Activated CD4-positive, alpha-beta T cell treated with anti-CD3 and anti-CD28 coated beads, Interleukin-2, amount 50 U/mL, for 4 hours (primary cell): Measurements from ENCODE around the gene B4GALNT2.
A peak's percentile ranks its signal among the peaks of the same experiment; 100 is the strongest.
"Not testable (repeated sequence)": the region's sequence is repeated elsewhere in the genome, so short reads cannot be mapped to it uniquely, and the experiment has no call there.

ENCODE experiments used
- DNase-seq, 2 experiments: peaks; one replicate each; pipeline ENCODE4 v3.0.0-alpha.2; 2020

Gene B4GALNT2

DNA sequence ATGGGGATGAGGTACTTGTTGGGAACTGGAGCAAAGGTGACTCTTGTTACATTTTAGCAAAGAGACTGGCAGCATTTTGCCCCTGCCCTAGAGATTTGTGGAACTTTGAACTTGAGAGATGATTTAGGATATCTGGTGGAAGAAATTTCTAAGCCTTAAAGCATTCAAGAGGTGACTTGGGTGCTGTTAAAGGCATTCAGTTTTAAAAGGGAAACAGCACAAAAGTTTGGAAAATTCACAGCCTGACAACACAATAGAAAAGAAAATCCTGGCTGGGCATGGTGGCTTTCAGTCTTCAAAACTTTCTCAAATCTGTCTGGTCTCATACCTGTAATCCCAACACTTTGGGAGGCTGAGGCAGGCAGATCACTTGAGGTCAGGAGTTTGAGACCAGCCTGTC lies 52.0 kb downstream of the B4GALNT2 start:
- DNase-seq = not testable (repeated sequence)

DNA sequence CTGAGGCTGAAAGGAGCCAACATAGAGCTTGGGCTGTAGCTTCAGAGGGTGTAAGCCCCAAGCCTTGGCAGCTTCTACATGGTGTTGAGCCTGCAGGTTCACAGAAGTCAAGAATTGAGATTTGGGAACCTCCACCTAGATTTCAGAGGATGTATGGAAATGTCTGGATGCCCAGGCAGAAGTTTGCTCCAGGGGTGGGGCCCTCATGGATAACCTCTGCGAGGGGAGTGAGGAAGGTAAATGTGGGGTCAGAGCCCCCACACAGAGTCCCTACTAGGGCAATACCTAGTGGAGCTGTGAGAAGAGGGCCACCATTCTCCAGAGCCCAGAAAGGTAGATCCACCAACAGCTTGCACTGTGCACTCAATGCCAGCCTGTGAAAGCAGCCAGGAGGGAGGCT lies 52.8 kb downstream of the B4GALNT2 start:
- DNase-seq = not testable (repeated sequence)

DNA sequence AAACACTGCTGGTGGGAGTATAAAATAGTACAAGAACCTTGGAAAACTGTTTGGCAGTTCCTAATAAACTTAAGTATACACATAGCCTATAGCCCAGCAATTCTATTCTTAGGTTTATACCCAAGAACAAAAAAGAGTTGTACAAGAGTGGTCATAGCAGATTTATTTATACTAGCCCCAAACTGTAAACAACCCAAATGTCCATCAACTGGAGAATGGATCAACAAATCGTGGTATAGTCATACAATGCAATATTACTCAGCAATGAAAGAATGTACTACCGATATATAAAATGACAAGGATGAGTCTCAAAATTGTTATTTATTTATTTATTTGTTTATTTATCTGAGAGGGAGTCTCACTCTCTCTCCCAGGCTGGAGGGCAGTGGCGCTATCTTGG lies 54.7 kb downstream of the B4GALNT2 start:
- no peak for DNase-seq

- no peak for DNase-seq
These were observed 58.4 kb downstream of the B4GALNT2 start for GRCh38 chr17:49190932-49191331.

- DNase-seq = no peak
These were observed 58.9 kb downstream of the B4GALNT2 start for GRCh38 chr17:49191409-49191916.

GRCh38 chr17:49191917-49192741 lies 59.6 kb downstream of the B4GALNT2 start:
- peak; percentile 90 to 95 for DNase-seq

DNA sequence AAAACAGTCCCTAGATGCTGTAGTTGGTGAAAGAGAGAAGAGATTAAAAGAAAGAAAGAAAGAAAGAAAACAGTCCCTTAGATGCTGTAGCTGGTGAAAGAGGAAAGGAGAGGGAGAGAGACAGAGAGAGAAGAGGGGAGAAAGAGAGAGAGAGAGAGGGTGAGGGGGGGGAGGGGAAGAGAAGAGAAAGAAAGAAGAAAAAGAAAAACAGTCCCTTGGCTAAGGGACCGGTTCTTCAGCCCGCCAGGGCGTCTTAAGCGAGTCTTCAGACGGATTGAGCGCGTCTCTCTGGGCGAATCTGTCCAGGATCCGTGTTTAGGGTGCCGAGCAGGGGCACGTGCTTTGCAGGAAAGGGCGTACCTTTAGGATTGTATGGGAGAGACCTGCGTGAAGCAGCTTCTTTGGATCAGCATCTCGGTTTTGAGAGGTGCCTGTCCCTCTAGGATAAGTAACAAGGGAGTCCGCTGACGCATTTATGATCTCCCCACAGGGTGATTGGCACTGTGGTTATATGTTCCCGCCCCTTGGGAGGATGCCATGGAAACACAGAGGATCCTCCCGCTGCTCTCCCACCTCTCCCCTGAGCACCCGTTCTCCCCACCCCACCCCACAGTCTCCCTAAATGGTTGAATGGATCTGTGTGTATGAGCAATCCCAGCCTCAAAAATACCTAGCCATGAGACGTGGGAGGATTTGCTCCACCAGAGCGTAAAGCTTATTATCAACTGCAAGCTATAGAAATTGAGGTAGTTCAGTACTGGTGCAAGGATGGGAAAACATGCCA lies 61.1 kb downstream of the B4GALNT2 start:
- no peak for DNase-seq

DNA sequence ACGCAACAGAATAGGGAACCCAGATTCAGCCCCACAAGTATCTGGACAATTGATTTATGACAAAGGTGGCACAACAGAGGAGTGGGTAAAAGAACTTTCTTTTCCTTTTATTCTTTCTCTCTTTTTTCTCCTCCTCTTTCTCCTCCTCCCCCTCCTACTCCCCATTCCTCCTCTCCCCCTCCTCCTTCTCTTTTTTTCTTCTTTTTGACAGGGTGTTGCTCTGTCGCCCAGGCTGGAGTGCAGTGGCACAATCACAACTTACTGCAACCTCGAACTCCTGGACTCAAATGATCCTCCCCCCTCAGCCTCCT lies 61.7 kb downstream of the B4GALNT2 start:
- DNase-seq = no peak

DNA sequence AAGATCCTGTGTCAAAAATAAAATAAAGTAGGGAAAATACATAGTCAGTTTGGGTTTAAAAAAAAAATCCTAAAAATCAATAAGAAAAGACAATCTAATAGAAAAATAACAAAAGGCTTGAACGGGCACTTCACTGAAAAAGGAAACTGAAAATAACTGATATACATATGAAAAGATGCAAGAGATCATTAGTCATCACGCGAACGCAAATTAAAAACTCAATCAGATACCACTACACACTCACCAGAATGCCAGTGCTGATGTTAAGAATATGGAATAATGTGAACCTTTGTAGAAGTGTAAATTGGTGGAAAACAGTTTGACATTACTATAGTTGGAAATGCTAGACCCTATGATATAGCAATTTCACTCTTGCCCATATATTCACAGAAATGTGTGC lies 63.2 kb downstream of the B4GALNT2 start:
- DNase-seq = no peak

DNA sequence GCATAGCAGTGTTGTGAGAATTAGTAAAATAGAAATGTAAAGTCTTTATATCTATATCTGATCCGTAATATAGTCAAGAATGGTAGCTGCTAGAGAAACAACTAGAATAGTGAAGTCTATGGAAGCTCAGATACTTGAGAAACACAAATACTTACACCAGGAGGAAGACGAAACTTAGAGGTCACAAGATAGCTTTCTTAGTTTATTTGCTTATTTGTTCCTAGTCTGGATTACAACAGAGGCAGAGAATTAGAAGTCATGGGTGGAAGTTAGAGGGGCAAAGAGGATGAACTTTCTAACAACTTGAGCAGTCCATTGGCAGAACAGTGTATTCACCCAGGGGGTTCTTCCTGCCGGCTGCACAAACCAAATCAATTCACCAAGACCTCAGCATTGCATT lies 64.0 kb downstream of the B4GALNT2 start:
- DNase-seq = no peak

GRCh38 chr17:49197346-49197998 lies 64.9 kb downstream of the B4GALNT2 start:
- DNase-seq = no peak

GRCh38 chr17:49198211-49198610 lies 65.6 kb downstream of the B4GALNT2 start:
- no peak for DNase-seq

GRCh38 chr17:49200423-49201083 lies 68.0 kb downstream of the B4GALNT2 start:
- no peak for DNase-seq

DNA sequence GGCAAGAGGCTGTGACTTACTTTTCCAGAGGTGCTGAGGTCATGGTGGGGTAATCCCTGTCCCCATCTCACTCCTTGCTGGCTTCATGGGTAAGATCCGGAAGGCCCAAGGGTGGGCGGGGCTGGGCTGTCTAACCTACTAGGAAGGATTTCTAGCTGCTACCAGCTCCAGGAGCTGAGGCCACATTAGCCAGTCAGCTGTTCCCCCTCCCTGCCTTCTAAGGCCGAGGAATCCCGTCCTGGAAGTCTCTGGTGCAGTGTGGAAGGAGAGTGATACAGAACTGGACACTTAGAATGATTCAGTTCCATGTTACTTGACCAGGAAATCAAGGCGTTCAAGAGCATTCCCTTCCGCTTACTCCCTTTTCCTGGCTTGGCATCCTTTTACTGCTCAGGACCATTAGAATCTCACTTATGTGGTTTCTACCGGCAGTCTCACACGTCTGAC lies 68.9 kb downstream of the B4GALNT2 start:
- DNase-seq = no peak

DNA sequence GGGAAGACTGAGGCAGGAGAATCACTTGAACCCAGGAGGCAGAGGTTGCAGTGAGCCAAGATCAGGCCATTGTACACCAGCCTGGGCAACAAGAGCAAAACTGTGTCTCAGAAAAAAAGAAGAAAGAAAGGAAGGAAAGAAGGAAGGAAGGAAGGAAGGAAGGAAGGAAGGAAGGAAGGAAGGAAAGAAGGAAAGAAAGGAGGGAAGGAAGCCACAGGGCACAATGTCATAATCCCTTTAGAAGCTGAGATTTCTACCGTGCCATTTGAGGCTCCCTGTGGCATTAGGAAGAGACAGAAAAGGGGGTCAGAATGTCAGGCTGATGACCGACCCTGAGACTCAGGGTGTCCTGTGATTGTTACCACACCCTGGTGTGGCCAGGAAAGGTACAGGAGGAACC lies 71.2 kb downstream of the B4GALNT2 start:
- DNase-seq = no peak

- no peak for DNase-seq
These were observed 71.9 kb downstream of the B4GALNT2 start for GRCh38 chr17:49204516-49204915.

DNA sequence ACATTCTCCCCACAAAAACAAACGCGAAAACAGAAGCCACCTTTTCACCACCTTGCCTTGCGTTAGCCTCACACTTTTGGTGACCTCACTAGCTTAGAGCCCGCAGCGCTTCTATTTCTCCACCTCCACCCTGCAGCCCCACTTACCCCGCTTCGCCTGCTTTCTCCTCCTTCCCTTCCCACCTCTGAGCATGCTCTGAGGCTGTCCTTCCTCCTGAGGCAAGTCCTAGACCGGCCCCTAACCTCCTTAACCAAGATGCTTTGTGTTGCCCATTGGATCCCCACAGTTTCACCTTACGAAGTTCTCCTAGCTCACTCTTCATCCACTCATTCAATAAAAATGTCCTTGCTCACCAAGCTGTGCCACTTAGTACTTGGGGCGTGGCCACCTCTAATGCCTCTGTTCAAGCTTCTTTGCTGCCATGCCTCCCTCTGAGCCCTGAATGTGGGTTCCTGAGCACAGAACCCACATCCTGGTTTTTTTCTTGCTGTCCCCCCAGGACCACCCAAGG lies 76.5 kb downstream of the B4GALNT2 start:
- DNase-seq = no peak

DNA sequence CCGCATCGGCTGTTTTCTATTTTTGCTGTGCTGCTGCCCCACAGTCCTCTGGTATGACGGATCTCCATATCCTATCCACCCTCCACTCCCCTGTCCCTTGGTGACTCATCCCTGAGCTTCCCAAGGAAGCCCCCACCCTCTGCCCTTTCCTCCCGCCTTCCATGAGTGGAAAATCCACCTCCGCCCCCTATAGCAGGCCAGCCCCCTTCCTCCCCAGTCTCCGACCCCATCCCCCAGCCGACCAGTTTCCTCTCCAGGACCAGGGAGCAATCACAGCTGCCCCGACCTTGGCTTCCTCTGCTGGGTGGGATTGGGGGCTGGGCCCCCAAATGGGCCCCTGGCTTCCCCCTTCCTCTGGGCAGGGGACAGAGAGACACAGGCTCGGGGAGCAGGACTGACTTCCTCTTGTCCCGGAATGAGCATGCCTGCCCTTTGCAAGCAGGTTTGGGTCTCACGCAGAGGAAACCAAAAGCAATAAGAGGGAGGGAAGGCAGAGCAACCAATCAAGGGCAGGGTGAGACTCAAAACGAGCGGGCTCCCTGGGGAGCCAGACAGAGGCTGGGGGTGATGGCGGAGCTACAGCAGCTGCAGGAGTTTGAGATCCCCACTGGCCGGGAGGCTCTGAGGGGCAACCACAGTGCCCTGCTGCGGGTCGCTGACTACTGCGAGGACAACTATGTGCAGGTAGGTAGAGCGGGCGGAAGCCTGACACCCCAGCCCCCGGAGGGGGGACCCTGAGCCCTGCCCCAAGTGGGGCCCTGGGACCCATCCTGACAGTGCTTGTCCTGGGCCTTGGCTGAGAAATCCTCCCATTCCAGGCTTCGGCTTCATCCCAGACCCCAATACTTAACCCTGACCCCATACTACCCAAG lies 77.8 kb downstream of the B4GALNT2 start, which contains the start of the genes ABI3 and GNGT2:
TSS of gene ABI3 (plus strand) at position 550 of the 872 bp plus-strand sequence. CDS start at position 568, 18 bp downstream.
TSS of gene GNGT2 (minus strand) at position 417 of the 872 bp plus-strand sequence. CDS start 3,152 bp downstream, outside the sequence.
- DNase-seq = peak; percentile 45 to 51

GRCh38 chr17:49213399-49213798 lies 80.8 kb downstream of the B4GALNT2 start:
- DNase-seq = no peak

- no peak for DNase-seq
These were observed 81.3 kb downstream of the B4GALNT2 start for GRCh38 chr17:49213847-49214246.

DNA sequence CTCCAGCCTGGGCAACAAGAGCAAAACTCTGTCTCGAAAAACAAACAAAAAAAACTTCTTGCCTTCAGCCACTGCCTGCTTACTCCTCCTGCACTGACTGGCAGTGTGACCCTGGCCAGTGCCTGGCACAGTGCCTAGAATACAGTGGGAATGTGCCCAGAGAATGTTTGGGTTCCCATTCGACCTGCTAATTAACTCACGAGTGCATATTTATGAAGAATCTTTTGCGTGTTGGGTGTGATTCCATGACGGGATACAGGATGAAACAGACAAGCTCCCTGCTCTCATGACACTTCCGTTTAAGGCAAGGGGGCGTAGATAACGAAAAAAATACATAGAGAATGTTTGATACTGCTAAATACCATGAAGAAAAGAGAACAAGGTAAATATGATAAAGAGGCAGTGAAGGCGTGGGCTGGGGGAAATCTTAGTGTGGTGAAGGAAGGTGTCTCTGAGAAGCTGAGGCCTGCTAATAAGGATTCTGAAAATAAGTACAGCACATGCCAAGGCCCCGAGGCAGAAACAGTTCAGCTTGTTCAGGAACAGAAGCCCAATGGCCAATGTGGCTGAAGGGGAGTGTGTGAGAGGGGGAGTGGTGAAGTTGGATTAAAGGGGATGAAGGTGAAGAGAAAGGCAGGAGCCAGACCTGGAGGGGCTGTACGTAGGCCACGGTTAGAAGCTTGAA lies 82.2 kb downstream of the B4GALNT2 start:
- no peak for DNase-seq
